GM12878 (cell line): ENCODE measurements around the gene RSAD2. TPM values are rescaled to one million over a fixed set of nuclear protein-coding genes. Genes with fewer than 3 reads are reported as not detected.

Experiments used
- ATF2 ChIP-seq: IDR thresholded peaks from 2 replicates; pipeline ENCODE4 v1.6.1; 2012; ENCODE audit warnings: low read length, inconsistent platforms
- BCL11A ChIP-seq: IDR thresholded peaks from 2 replicates; pipeline ENCODE4 v1.6.1; 2011; ENCODE audit warnings: low read depth, low read length
- BHLHE40 ChIP-seq, 2 experiments: fragments of 450-650 bp in 1 of 2; IDR thresholded peaks; 2 replicates each; pipeline ENCODE4 v1.6.1; 2011 to 2017; ENCODE audit warnings: low read depth in 2 of 2, borderline replicate concordance in 1 of 2, improper control_type of control experiment in 1 of 2, low read length in 1 of 2, mild to moderate bottlenecking in 1 of 2
- BMI1 ChIP-seq: fragments of 450-650 bp; IDR thresholded peaks from 2 replicates; pipeline ENCODE4 v1.6.1; 2016; ENCODE audit warnings: mild to moderate bottlenecking, moderate library complexity, borderline replicate concordance
- CHD4 ChIP-seq: fragments of 200-600 bp; sonication (generic); IDR thresholded peaks from 2 replicates; pipeline ENCODE4 v1.6.1; 2016; ENCODE audit warnings: mild to moderate bottlenecking
- DPF2 ChIP-seq: fragments of 450-650 bp; IDR thresholded peaks from 2 replicates; pipeline ENCODE4 v1.6.1; 2017; ENCODE audit warnings: mild to moderate bottlenecking
- EZH2 ChIP-seq: IDR thresholded peaks from 2 replicates; pipeline ENCODE4 v1.6.1; 2012; ENCODE audit warnings: low read depth, mild to moderate bottlenecking, control low read depth, inconsistent platforms, low read length, borderline replicate concordance; ENCODE audit not compliant: control insufficient read depth
- GATAD2B ChIP-seq: fragments of 450-650 bp; conservative IDR thresholded peaks from 2 replicates; pipeline ENCODE4 v1.6.1; 2017; ENCODE audit warnings: low read depth, mild to moderate bottlenecking, moderate library complexity
- HDAC2 ChIP-seq: fragments of 200-600 bp; sonication (generic); IDR thresholded peaks from 2 replicates; pipeline ENCODE4 v1.6.1; 2017
- HSF1 ChIP-seq: fragments of 150-350 bp; IDR thresholded peaks from 2 replicates; pipeline ENCODE4 v1.6.1; 2014; ENCODE audit warnings: mild to moderate bottlenecking, low read depth, low read length
- IKZF2 ChIP-seq, 2 experiments: fragments of 450-650 bp; IDR thresholded peaks; 2 replicates each; pipeline ENCODE4 v1.6.1; 2017; ENCODE audit warnings: mild to moderate bottlenecking in 2 of 2, moderate library complexity in 2 of 2
- MTA2 ChIP-seq: fragments of 450-650 bp; IDR thresholded peaks from 2 replicates; pipeline ENCODE4 v1.6.1; 2016; ENCODE audit warnings: low read depth, mild to moderate bottlenecking, moderate library complexity
- MYB ChIP-seq: fragments of 150-350 bp; IDR thresholded peaks from 2 replicates; pipeline ENCODE4 v1.6.1; 2014; ENCODE audit warnings: mild to moderate bottlenecking, low read depth, low read length, borderline replicate concordance
- NBN ChIP-seq: fragments of 450-650 bp; IDR thresholded peaks from 2 replicates; pipeline ENCODE4 v1.6.1; 2016
- NFXL1 ChIP-seq: fragments of 450-650 bp; IDR thresholded peaks from 2 replicates; pipeline ENCODE4 v1.6.1; 2017; ENCODE audit warnings: antibody characterized with exemption, mild to moderate bottlenecking, borderline replicate concordance
- NR2C1 ChIP-seq: fragments of 450-650 bp; IDR thresholded peaks from 2 replicates; pipeline ENCODE4 v1.6.1; 2017; ENCODE audit warnings: antibody characterized with exemption, mild to moderate bottlenecking, moderate library complexity
- RAD51 ChIP-seq: fragments of 450-650 bp; IDR thresholded peaks from 2 replicates; pipeline ENCODE4 v1.6.1; 2016; ENCODE audit warnings: moderate library complexity, mild to moderate bottlenecking, inconsistent platforms
- RB1 ChIP-seq: fragments of 450-650 bp; formaldehyde crosslinking; IDR thresholded peaks from 2 replicates; pipeline ENCODE4 v1.6.1; 2017; ENCODE audit warnings: mild to moderate bottlenecking, borderline replicate concordance
- RELA ChIP-seq: fragments of 450-650 bp; IDR thresholded peaks from 2 replicates; pipeline ENCODE4 v1.8.0; 2014; ENCODE audit warnings: borderline replicate concordance; ENCODE audit not compliant: partially characterized antibody
- RUNX3 ChIP-seq: IDR thresholded peaks from 2 replicates; pipeline ENCODE4 v1.6.1; 2012; ENCODE audit warnings: low read length, inconsistent platforms
- TAF1 ChIP-seq: IDR thresholded peaks from 2 replicates; pipeline ENCODE4 v1.6.1; 2011; ENCODE audit warnings: mild to moderate bottlenecking, low read depth, low read length, borderline replicate concordance
- TBL1XR1 ChIP-seq: IDR thresholded peaks from 2 replicates; pipeline ENCODE4 v1.6.1; 2012; ENCODE audit warnings: low read depth, low read length, improper control_type of control experiment
- ZBED1 ChIP-seq: IDR thresholded peaks from 2 replicates; pipeline ENCODE4 v1.6.1; 2016; ENCODE audit warnings: borderline replicate concordance
- ZNF217 ChIP-seq: fragments of 450-650 bp; IDR thresholded peaks from 2 replicates; pipeline ENCODE4 v1.6.1; 2017; ENCODE audit warnings: antibody characterized with exemption, mild to moderate bottlenecking
- ZNF24 ChIP-seq: fragments of 450-650 bp; IDR thresholded peaks from 2 replicates; pipeline ENCODE4 v1.6.1; 2017; ENCODE audit warnings: antibody characterized with exemption, mild to moderate bottlenecking
- ZNF687 ChIP-seq: fragments of 450-650 bp; IDR thresholded peaks from 2 replicates; pipeline ENCODE4 v1.6.1; 2017; ENCODE audit warnings: mild to moderate bottlenecking, moderate library complexity
- polyA plus RNA-seq, 11 experiments: library from polyadenylated mRNA; depleted of rRNA in 4 of 11; unstranded in 6 of 11; stranded (reverse) in 5 of 11; fragments of >200 nt; fragmentation: Nextera tagmentation in 4 of 11; fragmentation: Illumina TruSeq in 1 of 11; extraction: Ambion mirVana in 4 of 11; extraction: Trizol in 1 of 11; gene quantifications; 1 replicate in 1 of 11; 2 replicates in 10 of 11; pipeline versions ENCODE4 v1.2.1 to v1.2.3, GENCODE V29; 2011 to 2016; ENCODE audit warnings: inconsistent platforms in 2 of 11, missing spikeins in 2 of 11, low read depth in 1 of 11
- total RNA-seq, 4 experiments: library from RNA; depleted of rRNA in 3 of 4; stranded (reverse); fragments of >200 nt in 3 of 4; fragmentation: Illumina TruSeq in 1 of 4; extraction: Trizol in 1 of 4; gene quantifications; 2 replicates each; pipeline versions ENCODE4 v1.2.1 to v1.2.3, GENCODE V29; 2013 to 2021

Gene RSAD2
- total and polyA plus RNA-seq, 10 of the 15 experiments (the other 5 are each of a cell fraction or from before 2014, with no cell fraction given): 0.24 to 0.90 (median 0.69) TPM

GRCh38 chr2:6945087-6945813 lies 67.7 kb downstream of the RSAD2 start (continued):
- TF ChIP-seq DPF2 (0 out of 2 replicates have a peak, but pooled peaks have one; percentile 39), NBN (peak; percentile 83), ATF2 (peak; percentile 79), ZBED1 (no peak), RB1 (no peak), GATAD2B (0 out of 2 replicates have a peak, but pooled peaks have one; percentile 28), HSF1 (no peak), NR2C1 (peak; percentile 84), CHD4 (no peak), ZNF687 (peak; percentile 92), IKZF2 (IDR thresholded peaks at IDR 0.05) (peak; percentile 89 to 90), TAF1 (no peak), TBL1XR1 (peak; percentile 97), BCL11A (peak; percentile 65), EZH2 (no peak), HDAC2 (no peak), RUNX3 (peak; percentile 96), BMI1 (peak; percentile 14; the same call in 1 of the 2 replicates), NFXL1 (no peak), ZNF217 (peak; percentile 50; the same call in 1 of the 2 replicates), MTA2 (peak; percentile 91), RELA (no peak), ZNF24 (no peak), MYB (no peak), RAD51 (peak; percentile 25; the same call in 1 of the 2 replicates), BHLHE40 (IDR thresholded peaks at IDR 0.05; ENCODE audit: borderline replicate concordance in 1 of 2, low read depth in 2 of 2, low read length in 1 of 2) (peak; percentile 33 to 56; a peak in 3 of 4 replicates)
